Measurements from ENCODE around the gene AADAT.
A peak's percentile ranks its signal among the peaks of the same experiment; 100 is the strongest.
"Not testable (repeated sequence)": the region's sequence is repeated elsewhere in the genome, so short reads cannot be mapped to it uniquely, and the experiment has no call there.

AADAT gene

GRCh38 chr4:170089274-170089667 lies 485 bp downstream of the AADAT start:
- DNase-seq (ENCODE audit: low spot score): peak; percentile 14

GRCh38 chr4:170088716-170089115 lies 1.0 kb downstream of the AADAT start:
- no peak for DNase-seq (ENCODE audit: low spot score)

- DNase-seq (ENCODE audit: low spot score): no peak
Measured at GRCh38 chr4:170087163-170087700, 2.5 kb downstream of the AADAT start.

GRCh38 chr4:170083541-170083940 lies 6.2 kb downstream of the AADAT start:
- DNase-seq (ENCODE audit: low spot score): no peak

- no peak for DNase-seq (ENCODE audit: low spot score)
Measured at GRCh38 chr4:170080496-170080895, 9.3 kb downstream of the AADAT start.

- DNase-seq (ENCODE audit: low spot score): no peak
Measured at GRCh38 chr4:170079981-170080380, 9.8 kb downstream of the AADAT start.

GRCh38 chr4:170071196-170071595 lies 18.6 kb downstream of the AADAT start:
- DNase-seq (ENCODE audit: low spot score): no peak

- DNase-seq (ENCODE audit: low spot score): no peak
Measured at GRCh38 chr4:170068438-170069128, 21.2 kb downstream of the AADAT start.

GRCh38 chr4:170059421-170059820 lies 30.3 kb downstream of the AADAT start:
- DNase-seq (ENCODE audit: low spot score): no peak

- DNase-seq (ENCODE audit: low spot score): no peak
Measured at GRCh38 chr4:170058826-170059225, 30.9 kb downstream of the AADAT start.

- no peak for DNase-seq (ENCODE audit: low spot score)
Measured at GRCh38 chr4:170057866-170058265, 31.9 kb downstream of the AADAT start.

GRCh38 chr4:170052919-170053318 lies 36.8 kb downstream of the AADAT start:
- no peak for DNase-seq (ENCODE audit: low spot score)

GRCh38 chr4:170051402-170051801 lies 38.4 kb downstream of the AADAT start:
- DNase-seq (ENCODE audit: low spot score): no peak

GRCh38 chr4:170049766-170050165 lies 40.0 kb downstream of the AADAT start:
- DNase-seq (ENCODE audit: low spot score): no peak

GRCh38 chr4:170047771-170048354 lies 41.9 kb downstream of the AADAT start:
- DNase-seq (ENCODE audit: low spot score): peak; percentile 65

GRCh38 chr4:170046156-170046555 lies 43.6 kb downstream of the AADAT start:
- DNase-seq (ENCODE audit: low spot score): not testable (repeated sequence)

GRCh38 chr4:170040031-170040680 lies 49.6 kb downstream of the AADAT start:
- DNase-seq (ENCODE audit: low spot score): no peak

- DNase-seq (ENCODE audit: low spot score): no peak
Measured at GRCh38 chr4:170038769-170039168, 51.0 kb downstream of the AADAT start.

GRCh38 chr4:170038232-170038631 lies 51.5 kb downstream of the AADAT start:
- no peak for DNase-seq (ENCODE audit: low spot score)

GRCh38 chr4:170037481-170037880 lies 52.3 kb downstream of the AADAT start:
- no peak for DNase-seq (ENCODE audit: low spot score)

- no peak for DNase-seq (ENCODE audit: low spot score)
Measured at GRCh38 chr4:170035845-170036244, 53.9 kb downstream of the AADAT start.

GRCh38 chr4:170035231-170035630 lies 54.5 kb downstream of the AADAT start:
- no peak for DNase-seq (ENCODE audit: low spot score)

GRCh38 chr4:170033999-170034398 lies 55.8 kb downstream of the AADAT start:
- DNase-seq (ENCODE audit: low spot score): no peak
